NOMO-1 treated with DMSO at 0.1 percent for 48 hours (cell line): ENCODE measurements around the gene RMI2.
"Not testable (repeated sequence)": the region's sequence is repeated elsewhere in the genome, so short reads cannot be mapped to it uniquely, and the experiment has no call there.

Experiments used
- DNase-seq: peaks from one replicate; lab custom pipeline; 2025; ENCODE audit not compliant: unreplicated experiment; lab: John Stamatoyannopoulos, UW

Gene RMI2

GRCh38 chr16:11350921-11351335 lies 5.7 kb downstream of the RMI2 start:
- DNase-seq = no peak

- DNase-seq = no peak
Measured at GRCh38 chr16:11353158-11353557, 7.9 kb downstream of the RMI2 start.

GRCh38 chr16:11354407-11354732 lies 9.1 kb downstream of the RMI2 start:
- DNase-seq = no peak

- DNase-seq = peak; percentile 62
Measured at GRCh38 chr16:11354733-11355574, 9.7 kb downstream of the RMI2 start.

- DNase-seq = no peak
Measured at GRCh38 chr16:11355862-11356261, 10.6 kb downstream of the RMI2 start.

GRCh38 chr16:11356573-11357331 lies 11.5 kb downstream of the RMI2 start:
- DNase-seq = peak; percentile 60

GRCh38 chr16:11358531-11358930 lies 13.3 kb downstream of the RMI2 start:
- DNase-seq = no peak

- DNase-seq = no peak
Measured at GRCh38 chr16:11359370-11359769, 14.1 kb downstream of the RMI2 start.

GRCh38 chr16:11360641-11361373 lies 15.5 kb downstream of the RMI2 start:
- no peak for DNase-seq

- DNase-seq = peak; percentile 61
Measured at GRCh38 chr16:11361701-11362451, 16.6 kb downstream of the RMI2 start.

- DNase-seq = no peak
Measured at GRCh38 chr16:11363927-11364258, 18.6 kb downstream of the RMI2 start.

GRCh38 chr16:11367483-11367906 lies 22.2 kb downstream of the RMI2 start:
- peak; percentile 24 for DNase-seq

GRCh38 chr16:11370084-11370931 lies 25.0 kb downstream of the RMI2 start:
- DNase-seq = peak; percentile 91

GRCh38 chr16:11370932-11371279 lies 25.6 kb downstream of the RMI2 start:
- DNase-seq = not testable (repeated sequence)

GRCh38 chr16:11372073-11372828 lies 27.0 kb downstream of the RMI2 start:
- DNase-seq = no peak

GRCh38 chr16:11372829-11373306 lies 27.6 kb downstream of the RMI2 start:
- no peak for DNase-seq

- DNase-seq = no peak
Measured at GRCh38 chr16:11374255-11374654, 29.0 kb downstream of the RMI2 start.

- no peak for DNase-seq
Measured at GRCh38 chr16:11377154-11377553, 31.9 kb downstream of the RMI2 start.

- not testable (repeated sequence) for DNase-seq
Measured at GRCh38 chr16:11378951-11379350, 33.7 kb downstream of the RMI2 start.
